ENCODE measurements around the gene KCNK7.

The KCNK7 gene

GRCh38 chr11:65625628-65626342, 30.2 kb upstream of the KCNK7 start:
- DNase-seq = peak in 1 of 2 experiments; percentile 45

GRCh38 chr11:65624931-65625627, 29.5 kb upstream of the KCNK7 start:
- DNase-seq = no peak

GRCh38 chr11:65623852-65624616, 28.4 kb upstream of the KCNK7 start:
- no peak for DNase-seq

GRCh38 chr11:65623177-65623576, 27.6 kb upstream of the KCNK7 start:
- no peak for DNase-seq

GRCh38 chr11:65622011-65622410, 26.4 kb upstream of the KCNK7 start:
- DNase-seq = no peak

GRCh38 chr11:65621460-65621859, 25.9 kb upstream of the KCNK7 start:
- no peak for DNase-seq

GRCh38 chr11:65620666-65621065, 25.1 kb upstream of the KCNK7 start:
- DNase-seq = no peak

- DNase-seq = no peak
Measured at GRCh38 chr11:65619281-65619928, 23.8 kb upstream of the KCNK7 start.

GRCh38 chr11:65618763-65619162, 23.2 kb upstream of the KCNK7 start:
- no peak for DNase-seq

GRCh38 chr11:65617990-65618751, 22.6 kb upstream of the KCNK7 start:
- no peak for DNase-seq

- DNase-seq = no peak
Measured at GRCh38 chr11:65617136-65617850, 21.7 kb upstream of the KCNK7 start.

GRCh38 chr11:65616575-65617001, 21.0 kb upstream of the KCNK7 start:
- no peak for DNase-seq

- peak in 1 of 2 experiments; percentile 31 for DNase-seq
Measured at GRCh38 chr11:65615950-65616574, 20.5 kb upstream of the KCNK7 start.

- peak; percentile 99 to 100 for DNase-seq
Measured at GRCh38 chr11:65615229-65615949, 19.8 kb upstream of the KCNK7 start, which contains the start of gene PCNX3. TSS of gene PCNX3 (plus strand) at chr11:65615776. CDS start at chr11:65616312, 536 bp downstream.

- no peak for DNase-seq
Measured at GRCh38 chr11:65613091-65613928, 17.7 kb upstream of the KCNK7 start.

- DNase-seq = no peak
Measured at GRCh38 chr11:65612691-65613090, 17.1 kb upstream of the KCNK7 start.

GRCh38 chr11:65611758-65612603, 16.4 kb upstream of the KCNK7 start:
- DNase-seq = no peak

- no peak for DNase-seq
Measured at GRCh38 chr11:65611028-65611757, 15.6 kb upstream of the KCNK7 start.
